Fibroblast of skin of abdomen (primary cell): ENCODE measurements around the gene CHRM1. TPM values are rescaled to one million over a fixed set of nuclear protein-coding genes. Genes with fewer than 3 reads are reported as not detected.
"Not testable (repeated sequence)": the region's sequence is repeated elsewhere in the genome, so short reads cannot be mapped to it uniquely, and the experiment has no call there.

Experiments used
- DNase-seq: peaks from one replicate; pipeline ENCODE4 v3.0.0-alpha.2; 2013
- polyA plus RNA-seq, 2 experiments: library from polyadenylated mRNA; unstranded; fragments of 120-200 nt; gene quantifications; one replicate each; pipeline ENCODE4 v1.2.1, GENCODE V29; 2013; ENCODE audit not compliant: insufficient read length in 2 of 2

Gene CHRM1
- not detected for polyA plus RNA-seq (2013, experiment 1 of 2; ENCODE audit: insufficient read length)
- not detected for polyA plus RNA-seq (2013, experiment 2 of 2; ENCODE audit: insufficient read length)

- DNase-seq: no peak
Observed at GRCh38 chr11:62921201-62921572, at the start of gene CHRM1. CHRM1 (minus strand) TSS chr11:62921363; CDS start chr11:62911100, 10,263 bp downstream.

GRCh38 chr11:62965574-62965973 lies 44.4 kb upstream of the CHRM1 start:
- no peak for DNase-seq

GRCh38 chr11:62962391-62962790 lies 41.2 kb upstream of the CHRM1 start:
- DNase-seq: no peak

GRCh38 chr11:62961017-62961570 lies 39.9 kb upstream of the CHRM1 start:
- DNase-seq: no peak

- DNase-seq: no peak
Observed at GRCh38 chr11:62959422-62959980, 38.3 kb upstream of the CHRM1 start.

GRCh38 chr11:62958547-62959421 lies 37.6 kb upstream of the CHRM1 start:
- DNase-seq: peak; percentile 43

GRCh38 chr11:62957147-62957546 lies 36.0 kb upstream of the CHRM1 start:
- DNase-seq: no peak

- DNase-seq: no peak
Observed at GRCh38 chr11:62954478-62954877, 33.3 kb upstream of the CHRM1 start.

GRCh38 chr11:62953811-62954210 lies 32.6 kb upstream of the CHRM1 start:
- no peak for DNase-seq

- no peak for DNase-seq
Observed at GRCh38 chr11:62948765-62949320, 27.7 kb upstream of the CHRM1 start.

GRCh38 chr11:62945538-62945937 lies 24.4 kb upstream of the CHRM1 start:
- not testable (repeated sequence) for DNase-seq

GRCh38 chr11:62937528-62937927 lies 16.4 kb upstream of the CHRM1 start:
- DNase-seq: not testable (repeated sequence)

- no peak for DNase-seq
Observed at GRCh38 chr11:62934496-62934785, 13.3 kb upstream of the CHRM1 start.

GRCh38 chr11:62933750-62934495 lies 12.8 kb upstream of the CHRM1 start:
- DNase-seq: no peak

GRCh38 chr11:62933285-62933684 lies 12.1 kb upstream of the CHRM1 start:
- no peak for DNase-seq

GRCh38 chr11:62931499-62932278 lies 10.5 kb upstream of the CHRM1 start:
- DNase-seq: no peak

- no peak for DNase-seq
Observed at GRCh38 chr11:62930666-62931065, 9.5 kb upstream of the CHRM1 start.

GRCh38 chr11:62930157-62930556 lies 9.0 kb upstream of the CHRM1 start:
- no peak for DNase-seq

GRCh38 chr11:62928011-62928410 lies 6.8 kb upstream of the CHRM1 start:
- no peak for DNase-seq

- no peak for DNase-seq
Observed at GRCh38 chr11:62926680-62927455, 5.7 kb upstream of the CHRM1 start.
